EL (cell line): ENCODE measurements around the gene MS4A14.
"Not testable (repeated sequence)": the region's sequence is repeated elsewhere in the genome, so short reads cannot be mapped to it uniquely, and the experiment has no call there.

Experiments
- DNase-seq: peaks from one replicate; pipeline ENCODE4 v3.0.0-alpha.2; 2016

MS4A14 gene

GRCh38 chr11:60389279-60389910 is 6.9 kb upstream of the MS4A14 start:
- DNase-seq = no peak

- no peak for DNase-seq
Observed at GRCh38 chr11:60390419-60390818, 5.8 kb upstream of the MS4A14 start.

GRCh38 chr11:60392361-60392760 is 3.9 kb upstream of the MS4A14 start:
- no peak for DNase-seq

GRCh38 chr11:60393016-60393415 is 3.2 kb upstream of the MS4A14 start:
- DNase-seq = no peak

- no peak for DNase-seq
Observed at GRCh38 chr11:60394666-60395380, 1.4 kb upstream of the MS4A14 start.

GRCh38 chr11:60396799-60397198 is 540 bp downstream of the MS4A14 start:
- DNase-seq = no peak

- no peak for DNase-seq
Observed at GRCh38 chr11:60420015-60420414, 23.8 kb downstream of the MS4A14 start.

GRCh38 chr11:60422609-60423008 is 26.4 kb downstream of the MS4A14 start:
- DNase-seq = no peak

GRCh38 chr11:60428517-60428916 is 32.3 kb downstream of the MS4A14 start:
- no peak for DNase-seq

- DNase-seq = no peak
Observed at GRCh38 chr11:60429272-60429671, 33.0 kb downstream of the MS4A14 start, which contains the start of gene MS4A5. Gene MS4A5, plus strand, starts transcription at chr11:60429572. Its CDS starts 103 bp downstream, at chr11:60429675.

GRCh38 chr11:60431251-60431650 is 35.0 kb downstream of the MS4A14 start:
- no peak for DNase-seq

- no peak for DNase-seq
Observed at GRCh38 chr11:60433401-60433800, 37.1 kb downstream of the MS4A14 start.

- no peak for DNase-seq
Observed at GRCh38 chr11:60447070-60447469, 50.8 kb downstream of the MS4A14 start.

GRCh38 chr11:60447846-60448245 is 51.6 kb downstream of the MS4A14 start:
- no peak for DNase-seq

GRCh38 chr11:60451185-60451584 is 54.9 kb downstream of the MS4A14 start:
- not testable (repeated sequence) for DNase-seq

GRCh38 chr11:60454212-60454611 is 58.0 kb downstream of the MS4A14 start:
- DNase-seq = no peak

GRCh38 chr11:60455531-60456042 is 59.3 kb downstream of the MS4A14 start, which contains the start of gene MS4A1:
Gene MS4A1, plus strand, starts transcription at chr11:60455847. Its CDS starts 6,528 bp downstream, at chr11:60462375.
- DNase-seq = no peak

- no peak for DNase-seq
Observed at GRCh38 chr11:60457576-60457975, 61.3 kb downstream of the MS4A14 start.

- DNase-seq = no peak
Observed at GRCh38 chr11:60459345-60459744, 63.1 kb downstream of the MS4A14 start.
